ENCODE data around the gene INTS1. TPM values are rescaled to one million over a fixed set of nuclear protein-coding genes. Genes with fewer than 3 reads are reported as not detected.
A peak's percentile ranks its signal among the peaks of the same experiment; 100 is the strongest.

The INTS1 gene
- total and polyA plus RNA-seq, 2 of the 4 experiments (the other 2 are of a cell fraction), result 9.3 to 40.1 TPM

DNA sequence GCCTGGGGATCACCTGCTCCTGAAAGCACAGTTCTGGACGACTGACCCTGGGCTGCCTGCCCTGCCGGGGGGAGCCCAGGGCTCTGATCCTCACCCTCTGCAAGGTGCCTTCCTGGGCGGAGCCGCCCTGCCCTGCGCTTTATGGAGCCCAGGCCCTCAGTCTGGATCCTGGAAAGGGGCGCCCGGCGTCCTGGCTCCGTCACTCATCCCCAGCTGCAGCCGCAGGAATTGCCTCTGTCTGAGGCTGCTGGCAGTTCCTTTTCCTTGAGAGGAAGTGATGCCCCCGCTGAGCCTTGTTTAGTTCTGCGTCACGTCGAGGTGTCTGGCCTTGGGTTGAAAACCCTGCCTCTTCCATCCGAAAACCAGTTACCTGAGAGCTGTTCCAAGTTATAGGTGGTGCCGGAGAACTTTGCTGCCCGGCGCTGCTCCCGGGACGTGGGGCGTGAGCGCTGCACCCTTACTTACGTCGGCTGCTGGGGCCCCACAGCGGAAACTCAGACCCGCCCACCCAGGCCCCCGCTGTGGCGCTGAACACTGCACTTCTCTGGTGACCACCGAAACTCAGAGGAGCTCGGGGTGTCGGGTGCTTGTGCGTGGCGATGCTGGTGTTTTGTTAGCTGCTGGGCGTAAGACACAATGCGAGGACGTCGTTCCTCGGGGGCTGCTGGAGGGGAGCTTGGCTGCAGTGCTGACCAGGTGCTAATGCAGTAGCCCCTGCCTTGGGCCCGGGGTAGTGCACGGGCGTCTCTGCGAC, 31.7 kb upstream of the INTS1 start:
- in situ Hi-C loops (cut with MboI; ENCODE audit: low sequenced_read_pairs) (no loop called here), intact Hi-C loops (cut with micrococcal nuclease) (loop anchor here (2.0 to 5.0 kb wide), 2 partner anchors 34 to 35 kb away; partner anchors contain the start of genes INTS1 and PSMG3), dilution Hi-C loops (cut with HindIII; ENCODE audit: low sequenced_read_pairs, unreplicated experiment) (no loop called here)
- Histone ChIP-seq H2AFZ (replicated peaks; ENCODE audit: low read length, poor library complexity) (no peak overlapping the region), H4K8ac (ENCODE audit: low read depth in 2 of 2, low read length in 2 of 2) (peak overlapping the region; percentile 78 to 83; a peak in 3 of 4 replicates), H2BK5ac (ENCODE audit: low read depth, low read length, poor library complexity, severe bottlenecking) (peak overlapping the region; percentile 98), H2BK20ac (ENCODE audit: low read depth, low read length) (peak overlapping the region; percentile 55), H3K23ac (ENCODE audit: low read depth, low read length) (peak overlapping the region; percentile 85; the same call in 1 of the 2 replicates), H3K4me3 (ENCODE audit: insufficient read depth, low read depth, low read length) (no peak overlapping the region), H4K5ac (ENCODE audit: low read depth, low read length) (peak overlapping the region; percentile 51), H2BK120ac (ENCODE audit: low read depth, low read length) (peak overlapping the region; percentile 94), H4K91ac (ENCODE audit: insufficient read depth, low read depth, low read length) (peak overlapping the region; percentile 95), H3K14ac (replicated peaks; ENCODE audit: low read depth, low read length) (peak overlapping the region; percentile 81; the same call in 1 of the 2 replicates), H3K79me1 (ENCODE audit: low read depth in 1 of 2, low read length in 2 of 2) (peaks cover 0 to 63% of the 10 kb centered on the region in 2 experiments; a peak in 3 of 4 replicates), H3K9me1 (ENCODE audit: insufficient read depth, low read length) (peaks cover 13% of the 10 kb centered on the region), H3K4me2 (ENCODE audit: low read depth, low read length) (peak overlapping the region; percentile 30; the same call in 1 of the 2 replicates), H3K9me3 (ENCODE audit: control insufficient read depth, insufficient read depth, low read length) (no peaks in the 10 kb centered on the region), H2BK15ac (ENCODE audit: low read depth, low read length) (peak overlapping the region; percentile 94; the same call in 2 of the 3 replicates), H3K4ac (ENCODE audit: low read depth, low read length) (peak overlapping the region; percentile 97), H3K56ac (ENCODE audit: extremely low read depth, insufficient read depth, low read length) (peak overlapping the region; percentile 86), H2AK9ac (replicated peaks; ENCODE audit: low read depth, low read length, poor library complexity) (peak overlapping the region; percentile 65), H3K36me3 (ENCODE audit: control insufficient read depth, insufficient read depth, low read length) (peaks cover 17% of the 10 kb centered on the region), H3K4me1 (ENCODE audit: control insufficient read depth, insufficient read depth, low read length) (peaks cover 41% of the 10 kb centered on the region), H2AK5ac (ENCODE audit: low read depth, low read length) (peak overlapping the region; percentile 92), H4K20me1 (ENCODE audit: insufficient read depth, low read length) (peaks cover 48% of the 10 kb centered on the region), H3K9ac (ENCODE audit: low read depth, low read length) (no peak overlapping the region; the same call in 1 of the 2 replicates), H3K27me3 (ENCODE audit: control insufficient read depth, insufficient read depth, low read length) (no peaks in the 10 kb centered on the region), H3K18ac (ENCODE audit: low read depth, low read length) (no peak overlapping the region; the same call in 1 of the 2 replicates), H3K27ac (ENCODE audit: insufficient read depth, low read length) (peak overlapping the region; percentile 81)
- no peak for ATAC-seq (ENCODE audit: low read depth)
- POLR2A ChIA-PET (ENCODE audit: unreplicated experiment), result no interaction called here
- BruUV-seq (replicated peaks), result no TSS peak
- DNase-seq, result no peak
- CTCF ChIA-PET, result no interaction called here
- TF ChIP-seq POLR2A (IDR thresholded peaks at IDR 0.05; ENCODE audit: low read depth, low read length) (no peak), NFE2L2 (IDR thresholded peaks at IDR 0.05; ENCODE audit: low read depth, low read length) (no peak), MAZ (IDR thresholded peaks at IDR 0.05; ENCODE audit: borderline replicate concordance, low read depth, low read length) (no peak), FOS (IDR thresholded peaks at IDR 0.05; ENCODE audit: low read depth, low read length) (no peak), CEBPB (IDR thresholded peaks at IDR 0.05; ENCODE audit: low read depth, low read length) (no peak), ELK1 (IDR thresholded peaks at IDR 0.05; ENCODE audit: borderline replicate concordance, low read depth, low read length) (no peak), CTCF (conservative IDR thresholded peaks at IDR 0.05; ENCODE audit: low read depth, low read length) (no peak), CHD1 (IDR thresholded peaks at IDR 0.05; ENCODE audit: low read depth, low read length) (no peak), SMC3 (IDR thresholded peaks at IDR 0.05; ENCODE audit: low read depth, low read length) (no peak), MAFK (IDR thresholded peaks at IDR 0.05; ENCODE audit: low read depth, low read length) (no peak), MXI1 (IDR thresholded peaks at IDR 0.05; ENCODE audit: borderline replicate concordance, low read depth, low read length) (no peak), RFX5 (IDR thresholded peaks at IDR 0.05; ENCODE audit: low read depth, low read length) (no peak)
- TF ChIP-seq, protein P1, sequence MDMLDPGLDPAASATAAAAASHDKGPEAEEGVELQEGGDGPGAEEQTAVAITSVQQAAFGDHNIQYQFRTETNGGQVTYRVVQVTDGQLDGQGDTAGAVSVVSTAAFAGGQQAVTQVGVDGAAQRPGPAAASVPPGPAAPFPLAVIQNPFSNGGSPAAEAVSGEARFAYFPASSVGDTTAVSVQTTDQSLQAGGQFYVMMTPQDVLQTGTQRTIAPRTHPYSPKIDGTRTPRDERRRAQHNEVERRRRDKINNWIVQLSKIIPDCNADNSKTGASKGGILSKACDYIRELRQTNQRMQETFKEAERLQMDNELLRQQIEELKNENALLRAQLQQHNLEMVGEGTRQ (IDR thresholded peaks at IDR 0.05; ENCODE audit: low read depth, low read length), result no peak
- WGBS, 2 experiments (ENCODE audit: extremely low coverage in 2 of 2, insufficient read length in 1 of 2), result 87% methylated on average over 37 of the region's 42 CpGs; no CpG with 5 or more reads in 1 of the 2 experiments

Data from IMR-90 (cell line).